Sigmoid colon (tissue), 7 donors: ENCODE data around the gene MTFMT. TPM values are rescaled to one million over a fixed set of nuclear protein-coding genes. Genes with fewer than 3 reads are reported as not detected.

Experiments used
- DNase-seq: peaks from one replicate; pipeline ENCODE4 v3.0.0-alpha.2; 2019
- H3K27ac ChIP-seq, 4 donors: fragments of 200-600 bp; sonication (generic); one replicate each; pipeline ENCODE4 v1.5.1; 2016 to 2019; ENCODE audit warnings: mild to moderate bottlenecking in 1 of 4
- H3K27me3 ChIP-seq, 3 donors: fragments of 200-600 bp; sonication (generic); one replicate each; pipeline ENCODE4 v1.5.1; 2019; ENCODE audit warnings: mild to moderate bottlenecking in 1 of 3
- H3K36me3 ChIP-seq, 4 donors: fragments of 200-600 bp; sonication (generic); one replicate each; pipeline ENCODE4 v1.5.1; 2016 to 2019
- H3K4me1 ChIP-seq, 4 donors: fragments of 200-600 bp; sonication (generic); one replicate each; pipeline ENCODE4 v1.5.1; 2017 to 2019
- H3K4me3 ChIP-seq, 4 donors: fragments of 200-600 bp; sonication (generic); one replicate each; pipeline ENCODE4 v1.5.1; 2017 to 2019; ENCODE audit warnings: mild to moderate bottlenecking in 2 of 4, moderate library complexity in 1 of 4
- H3K9me3 ChIP-seq, 4 donors: fragments of 200-600 bp in 3 of 4; sonication (generic) in 3 of 4; one replicate each; pipeline versions ENCODE4 v1.5.1 to v1.6.1; 2013 to 2019
- EP300 ChIP-seq, 4 donors: sonication (generic); formaldehyde crosslinking; IDR thresholded peaks; one replicate each; pipeline ENCODE4 v1.6.1; 2017; ENCODE audit warnings: antibody characterized with exemption in 4 of 4
- POLR2A ChIP-seq, 2 donors: fragments of 450-650 bp; IDR thresholded peaks; one replicate each; pipeline ENCODE4 v1.6.1; 2016; ENCODE audit warnings: antibody characterized with exemption in 2 of 2, mild to moderate bottlenecking in 2 of 2, moderate library complexity in 2 of 2
- POLR2AphosphoS5 ChIP-seq, 4 donors: sonication (generic); formaldehyde crosslinking; IDR thresholded peaks; one replicate each; pipeline ENCODE4 v1.6.1; 2017; ENCODE audit warnings: antibody characterized with exemption in 4 of 4
- WGBS, 2 donors: extraction: QIAGEN DNeasy Blood & Tissue Kit; methylation state at CpG; one replicate each; pipeline ENCODE4 v1.1.7; 2013; 5-methylcytosine and 5-hydroxymethylcytosine counted together
- intact Hi-C: fragments of 100-400 bp; cut with DNase I; formaldehyde crosslinking; loops from one replicate; pipeline ENCODE4 v1.15.1; 2023
- polyA plus RNA-seq, 3 donors: library from polyadenylated mRNA; stranded (reverse); fragments of 200-250 nt; gene quantifications; one replicate each; pipeline ENCODE4 v1.2.3, GENCODE V29; 2013
- total RNA-seq, 4 donors: library from RNA; depleted of rRNA; stranded (reverse); fragments of >200 nt; gene quantifications; one replicate each; pipeline ENCODE4 v1.1.0, GENCODE V29; 2016
- TF ChIP-seq, protein P1 (sequence below), 4 experiments: fragments of 450-650 bp in 3 of 4; fragments of 200-600 bp in 1 of 4; IDR thresholded peaks; one replicate each; pipeline ENCODE4 v1.5.1; 2016 to 2019; ENCODE audit warnings: antibody characterized with exemption in 4 of 4, mild to moderate bottlenecking in 3 of 4, moderate library complexity in 2 of 4
- donor health status: healthy with polysubstance abuse.
- donor health status: Bipolar disorder and iron deficiency.
- donor health status: healthy.

The MTFMT gene
- total and polyA plus RNA-seq, 7 donors = 10.7 to 43.6 (median 31.3) TPM

DNA sequence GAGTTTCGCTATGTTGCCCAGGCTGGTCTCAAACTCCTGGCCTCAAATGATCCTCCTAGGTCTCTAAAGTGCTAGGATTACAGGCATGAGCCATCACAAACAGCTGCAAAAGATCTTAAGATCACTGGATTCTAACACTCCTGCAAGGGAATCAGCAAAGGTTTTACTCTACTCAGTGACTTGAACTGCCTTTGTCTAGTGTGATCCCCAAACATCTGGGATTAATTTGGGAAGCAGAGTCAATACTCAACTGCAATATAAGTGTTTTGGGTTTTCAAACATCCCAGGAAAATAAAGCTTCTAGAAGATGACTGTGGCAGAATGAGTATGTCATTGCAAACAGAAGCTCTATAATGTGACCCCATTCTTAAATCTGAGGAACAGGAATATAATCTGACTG, 47.0 kb downstream of the MTFMT start:
- H3K27me3 ChIP-seq = no peaks in the 10 kb centered on the region
- TF ChIP-seq POLR2AphosphoS5 (IDR thresholded peaks at IDR 0.05) = no peak
- TF ChIP-seq POLR2A (IDR thresholded peaks at IDR 0.05) = no peak
- no peak for TF ChIP-seq EP300 (IDR thresholded peaks at IDR 0.05)
- TF ChIP-seq, protein P1, sequence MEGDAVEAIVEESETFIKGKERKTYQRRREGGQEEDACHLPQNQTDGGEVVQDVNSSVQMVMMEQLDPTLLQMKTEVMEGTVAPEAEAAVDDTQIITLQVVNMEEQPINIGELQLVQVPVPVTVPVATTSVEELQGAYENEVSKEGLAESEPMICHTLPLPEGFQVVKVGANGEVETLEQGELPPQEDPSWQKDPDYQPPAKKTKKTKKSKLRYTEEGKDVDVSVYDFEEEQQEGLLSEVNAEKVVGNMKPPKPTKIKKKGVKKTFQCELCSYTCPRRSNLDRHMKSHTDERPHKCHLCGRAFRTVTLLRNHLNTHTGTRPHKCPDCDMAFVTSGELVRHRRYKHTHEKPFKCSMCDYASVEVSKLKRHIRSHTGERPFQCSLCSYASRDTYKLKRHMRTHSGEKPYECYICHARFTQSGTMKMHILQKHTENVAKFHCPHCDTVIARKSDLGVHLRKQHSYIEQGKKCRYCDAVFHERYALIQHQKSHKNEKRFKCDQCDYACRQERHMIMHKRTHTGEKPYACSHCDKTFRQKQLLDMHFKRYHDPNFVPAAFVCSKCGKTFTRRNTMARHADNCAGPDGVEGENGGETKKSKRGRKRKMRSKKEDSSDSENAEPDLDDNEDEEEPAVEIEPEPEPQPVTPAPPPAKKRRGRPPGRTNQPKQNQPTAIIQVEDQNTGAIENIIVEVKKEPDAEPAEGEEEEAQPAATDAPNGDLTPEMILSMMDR (IDR thresholded peaks at IDR 0.05) = no peak
- 97 to 98% methylated on average over 1 of the region's 1 CpG for WGBS, 2 donors
- DNase-seq = no peak
- no peak overlapping the region for H3K4me3 ChIP-seq
- H3K9me3 ChIP-seq = no peaks in the 10 kb centered on the region
- H3K27ac ChIP-seq = no peak overlapping the region
- intact Hi-C loops = no loop called here
- H3K4me1 ChIP-seq = peaks cover 0 to 17% (median 11%) of the 10 kb centered on the region in 4 donors
- peaks cover 0 to 29% (median 11%) of the 10 kb centered on the region in 4 donors for H3K36me3 ChIP-seq

DNA sequence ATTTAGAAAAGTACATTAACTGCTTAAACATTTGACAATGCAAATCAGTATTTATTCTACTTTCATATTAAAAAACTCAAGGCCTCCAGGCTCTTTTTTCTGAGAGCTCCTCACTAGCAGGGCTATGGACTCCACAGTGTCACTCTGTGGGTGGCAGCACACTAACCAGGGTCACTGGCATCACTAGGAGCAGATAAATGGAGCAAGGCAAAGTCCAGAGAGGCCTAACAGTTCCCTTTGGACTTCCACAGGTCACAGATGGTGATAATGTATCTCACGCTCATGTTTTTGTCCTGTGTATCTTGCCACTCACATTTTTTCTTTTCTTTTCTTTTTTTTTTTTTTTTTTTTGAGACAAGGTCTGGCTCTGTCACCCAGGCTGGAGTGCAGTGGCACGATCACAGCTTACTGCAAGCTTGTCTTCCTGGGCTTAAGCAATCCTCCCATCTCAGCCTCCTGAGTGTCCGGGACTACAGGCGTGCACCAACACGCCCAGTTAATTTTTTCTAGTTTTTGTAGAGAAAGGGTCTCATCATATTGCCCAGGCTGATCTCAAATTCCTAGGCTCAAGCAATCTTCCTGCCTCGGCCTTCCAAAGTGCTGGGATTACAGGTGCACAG, 47.5 kb downstream of the MTFMT start:
- H3K27ac ChIP-seq = peak overlapping the region in 3 of 4 donors; percentile 6 to 58 (median 23)
- no peak overlapping the region for H3K4me3 ChIP-seq
- intact Hi-C loops = no loop called here

DNA sequence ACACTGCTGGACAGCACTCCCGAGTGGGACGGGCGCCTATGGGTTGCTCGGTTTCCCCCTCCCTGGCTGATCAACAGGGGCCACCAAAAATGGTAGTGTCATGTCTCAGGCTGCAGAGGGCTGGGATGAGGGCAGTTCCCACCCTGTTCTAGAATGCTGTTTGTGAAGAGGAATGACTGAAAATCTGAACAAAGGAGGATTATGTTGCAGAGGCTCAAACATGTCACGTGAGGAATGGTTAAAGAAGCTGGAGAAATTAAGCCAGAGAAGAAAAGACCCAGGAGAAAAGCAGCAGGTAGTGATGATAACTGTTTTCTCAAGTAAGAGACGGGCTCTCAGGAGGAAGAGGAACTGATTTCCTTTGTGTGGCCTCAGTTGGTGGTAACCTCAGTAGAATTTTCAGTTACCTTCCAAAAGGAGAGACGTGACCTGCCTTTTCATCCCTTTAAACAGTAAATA, 50.2 kb downstream of the MTFMT start:
- DNase-seq = no peak
- H3K4me3 ChIP-seq = no peak overlapping the region
- H3K9me3 ChIP-seq = no peaks in the 10 kb centered on the region
- 89 to 93% methylated on average over 7 of the region's 7 CpGs for WGBS, 2 donors
- no peaks in the 10 kb centered on the region for H3K27me3 ChIP-seq
- no peak overlapping the region for H3K27ac ChIP-seq
- peaks cover 1 to 61% (median 19%) of the 10 kb centered on the region in 4 donors for H3K36me3 ChIP-seq
- TF ChIP-seq POLR2AphosphoS5 (IDR thresholded peaks at IDR 0.05) (no peak), POLR2A (IDR thresholded peaks at IDR 0.05) (no peak), EP300 (IDR thresholded peaks at IDR 0.05) (no peak)
- TF ChIP-seq, protein P1 (IDR thresholded peaks at IDR 0.05) = no peak
- intact Hi-C loops = no loop called here
- no peaks in the 10 kb centered on the region for H3K4me1 ChIP-seq

More for the DNA sequence above, 47.5 kb downstream of the MTFMT start:
- DNase-seq = no peak
- no peaks in the 10 kb centered on the region for H3K9me3 ChIP-seq
- H3K36me3 ChIP-seq = peaks cover 0 to 34% (median 12%) of the 10 kb centered on the region in 4 donors
- H3K4me1 ChIP-seq = peaks cover 0 to 13% (median 9%) of the 10 kb centered on the region in 4 donors
- H3K27me3 ChIP-seq = no peaks in the 10 kb centered on the region
- WGBS, 2 donors = 93 to 94% methylated on average over 6 of the region's 6 CpGs
- TF ChIP-seq POLR2AphosphoS5 (IDR thresholded peaks at IDR 0.05) (no peak), EP300 (IDR thresholded peaks at IDR 0.05) (no peak), POLR2A (IDR thresholded peaks at IDR 0.05) (no peak)
- TF ChIP-seq, protein P1 (IDR thresholded peaks at IDR 0.05) = no peak

DNA sequence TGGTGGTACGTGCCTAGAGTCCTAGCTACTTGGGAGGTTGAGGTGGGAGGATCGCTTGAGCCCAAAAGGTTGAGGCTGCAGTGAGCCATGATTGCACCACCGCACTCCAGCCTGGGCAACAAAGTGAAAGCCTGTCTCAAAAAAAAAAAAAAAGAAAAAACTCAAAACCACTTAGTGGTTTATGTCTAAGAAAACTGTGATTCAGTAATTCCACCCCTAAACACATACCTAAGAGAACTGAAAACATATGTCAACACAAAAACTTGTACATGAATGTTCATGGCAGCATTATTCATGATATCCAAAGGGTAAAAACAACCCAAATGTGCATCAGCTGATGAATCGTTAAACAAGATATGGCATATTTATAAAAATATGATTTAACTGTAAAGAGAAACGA, 54.0 kb downstream of the MTFMT start:
- H3K36me3 ChIP-seq = peaks cover 17 to 97% (median 39%) of the 10 kb centered on the region in 4 donors
- intact Hi-C loops = no loop called here
- H3K27ac ChIP-seq = no peak overlapping the region
- 86 to 87% methylated on average over 5 of the region's 5 CpGs for WGBS, 2 donors
- no peak for DNase-seq
- no peaks in the 10 kb centered on the region for H3K27me3 ChIP-seq
- H3K4me1 ChIP-seq = no peaks in the 10 kb centered on the region
- TF ChIP-seq POLR2A (IDR thresholded peaks at IDR 0.05) (no peak), EP300 (IDR thresholded peaks at IDR 0.05) (no peak), POLR2AphosphoS5 (IDR thresholded peaks at IDR 0.05) (no peak)
- TF ChIP-seq, protein P1 (IDR thresholded peaks at IDR 0.05) = no peak
- no peaks in the 10 kb centered on the region for H3K9me3 ChIP-seq
- no peak overlapping the region for H3K4me3 ChIP-seq
